Measurements from ENCODE around the gene SH3RF3.

SH3RF3 gene

GRCh38 chr2:109538546-109538945, 409.5 kb downstream of the SH3RF3 start:
- no peak for DNase-seq

GRCh38 chr2:109542384-109542783, 413.4 kb downstream of the SH3RF3 start:
- no peak for DNase-seq

- DNase-seq: no peak
These were observed 417.1 kb downstream of the SH3RF3 start for GRCh38 chr2:109545828-109546713.

- DNase-seq: no peak
These were observed 418.3 kb downstream of the SH3RF3 start for GRCh38 chr2:109547280-109547679.

- DNase-seq: no peak
These were observed 420.1 kb downstream of the SH3RF3 start for GRCh38 chr2:109549016-109549590.

Data from SW 1271 (cell line).